NCI-H2227 (cell line): ENCODE results near the gene VOPP1.
"Not testable (repeated sequence)": the region's sequence is repeated elsewhere in the genome, so short reads cannot be mapped to it uniquely, and the experiment has no call there.

Experiments
- DNase-seq: peaks from one replicate; lab custom pipeline; 2025; ENCODE audit not compliant: unreplicated experiment; lab: John Stamatoyannopoulos, UW

Gene VOPP1

GRCh38 chr7:55512635-55513191, 59.6 kb downstream of the VOPP1 start:
- no peak for DNase-seq

GRCh38 chr7:55510621-55511020, 61.7 kb downstream of the VOPP1 start:
- no peak for DNase-seq

- DNase-seq: not testable (repeated sequence)
These were observed 62.1 kb downstream of the VOPP1 start for GRCh38 chr7:55510206-55510605.

- no peak for DNase-seq
These were observed 63.0 kb downstream of the VOPP1 start for GRCh38 chr7:55509322-55509721.

GRCh38 chr7:55508221-55509011, 63.9 kb downstream of the VOPP1 start:
- DNase-seq: no peak

- DNase-seq: no peak
These were observed 64.6 kb downstream of the VOPP1 start for GRCh38 chr7:55507743-55508142.

GRCh38 chr7:55504967-55505658, 67.2 kb downstream of the VOPP1 start:
- DNase-seq: no peak

- DNase-seq: no peak
These were observed 68.0 kb downstream of the VOPP1 start for GRCh38 chr7:55504093-55504859.

- DNase-seq: peak; percentile 50
These were observed 69.4 kb downstream of the VOPP1 start for GRCh38 chr7:55502858-55503440.

- DNase-seq: peak; percentile 35
These were observed 70.0 kb downstream of the VOPP1 start for GRCh38 chr7:55502124-55502857.

GRCh38 chr7:55501611-55502010, 70.7 kb downstream of the VOPP1 start:
- no peak for DNase-seq

GRCh38 chr7:55500117-55500756, 72.1 kb downstream of the VOPP1 start:
- no peak for DNase-seq

- DNase-seq: no peak
These were observed 72.7 kb downstream of the VOPP1 start for GRCh38 chr7:55499591-55499990.

GRCh38 chr7:55498770-55499169, 73.5 kb downstream of the VOPP1 start:
- DNase-seq: no peak

- no peak for DNase-seq
These were observed 74.2 kb downstream of the VOPP1 start for GRCh38 chr7:55498142-55498541.

GRCh38 chr7:55497521-55497920, 74.8 kb downstream of the VOPP1 start:
- no peak for DNase-seq

GRCh38 chr7:55496906-55497305, 75.4 kb downstream of the VOPP1 start:
- DNase-seq: no peak

GRCh38 chr7:55494951-55495350, 77.4 kb downstream of the VOPP1 start:
- no peak for DNase-seq

- no peak for DNase-seq
These were observed 78.9 kb downstream of the VOPP1 start for GRCh38 chr7:55493408-55493807.

GRCh38 chr7:55491346-55491745, 81.0 kb downstream of the VOPP1 start:
- DNase-seq: no peak
